Testis (tissue), 2 donors: ENCODE results near the gene SLC6A6.

ENCODE experiments used
- POLR2A ChIP-seq: fragments of 450-650 bp; IDR thresholded peaks from one replicate; pipeline ENCODE4 v1.6.1; 2017; ENCODE audit warnings: antibody characterized with exemption, mild to moderate bottlenecking, moderate library complexity
- TF ChIP-seq, protein P1 (sequence below), 3 experiments: fragments of 450-650 bp in 2 of 3; fragments of 200-600 bp in 1 of 3; sonication (generic) in 1 of 3; IDR thresholded peaks; one replicate each; pipeline ENCODE4 v1.5.1; 2016 to 2019; ENCODE audit warnings: antibody characterized with exemption in 3 of 3, mild to moderate bottlenecking in 2 of 3, moderate library complexity in 1 of 3

DNA sequence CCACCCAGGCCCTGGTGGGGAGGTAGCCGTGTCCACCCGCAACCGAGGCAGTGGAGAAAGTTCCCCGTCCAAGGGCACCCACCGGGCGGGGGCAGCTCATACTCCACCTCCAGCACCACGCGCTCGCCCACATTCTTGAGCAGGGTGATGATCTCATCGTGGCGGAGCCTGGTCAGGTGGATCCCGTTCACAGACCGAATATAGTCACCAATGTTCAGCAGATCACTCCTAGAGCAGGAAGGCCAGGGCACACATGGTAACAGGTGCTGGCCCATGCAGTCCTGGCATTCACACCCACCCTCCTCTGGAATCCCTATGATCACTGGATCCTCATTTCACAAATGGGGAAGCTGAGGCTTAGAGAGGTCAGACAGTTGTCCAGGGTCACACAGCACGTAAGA, 121.9 kb downstream of the SLC6A6 start:
- TF ChIP-seq POLR2A, result no peak
- TF ChIP-seq, protein P1, sequence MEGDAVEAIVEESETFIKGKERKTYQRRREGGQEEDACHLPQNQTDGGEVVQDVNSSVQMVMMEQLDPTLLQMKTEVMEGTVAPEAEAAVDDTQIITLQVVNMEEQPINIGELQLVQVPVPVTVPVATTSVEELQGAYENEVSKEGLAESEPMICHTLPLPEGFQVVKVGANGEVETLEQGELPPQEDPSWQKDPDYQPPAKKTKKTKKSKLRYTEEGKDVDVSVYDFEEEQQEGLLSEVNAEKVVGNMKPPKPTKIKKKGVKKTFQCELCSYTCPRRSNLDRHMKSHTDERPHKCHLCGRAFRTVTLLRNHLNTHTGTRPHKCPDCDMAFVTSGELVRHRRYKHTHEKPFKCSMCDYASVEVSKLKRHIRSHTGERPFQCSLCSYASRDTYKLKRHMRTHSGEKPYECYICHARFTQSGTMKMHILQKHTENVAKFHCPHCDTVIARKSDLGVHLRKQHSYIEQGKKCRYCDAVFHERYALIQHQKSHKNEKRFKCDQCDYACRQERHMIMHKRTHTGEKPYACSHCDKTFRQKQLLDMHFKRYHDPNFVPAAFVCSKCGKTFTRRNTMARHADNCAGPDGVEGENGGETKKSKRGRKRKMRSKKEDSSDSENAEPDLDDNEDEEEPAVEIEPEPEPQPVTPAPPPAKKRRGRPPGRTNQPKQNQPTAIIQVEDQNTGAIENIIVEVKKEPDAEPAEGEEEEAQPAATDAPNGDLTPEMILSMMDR (IDR thresholded peaks at IDR 0.05), result no peak
